Measurements from ENCODE around the gene MED16. TPM values are rescaled to one million over a fixed set of nuclear protein-coding genes. Genes with fewer than 3 reads are reported as not detected.
"Not testable (repeated sequence)": the region's sequence is repeated elsewhere in the genome, so short reads cannot be mapped to it uniquely, and the experiment has no call there.

MED16 gene
- total RNA-seq, 2 experiments from 2014 or later, result 61.3 to 68.1 TPM

DNA sequence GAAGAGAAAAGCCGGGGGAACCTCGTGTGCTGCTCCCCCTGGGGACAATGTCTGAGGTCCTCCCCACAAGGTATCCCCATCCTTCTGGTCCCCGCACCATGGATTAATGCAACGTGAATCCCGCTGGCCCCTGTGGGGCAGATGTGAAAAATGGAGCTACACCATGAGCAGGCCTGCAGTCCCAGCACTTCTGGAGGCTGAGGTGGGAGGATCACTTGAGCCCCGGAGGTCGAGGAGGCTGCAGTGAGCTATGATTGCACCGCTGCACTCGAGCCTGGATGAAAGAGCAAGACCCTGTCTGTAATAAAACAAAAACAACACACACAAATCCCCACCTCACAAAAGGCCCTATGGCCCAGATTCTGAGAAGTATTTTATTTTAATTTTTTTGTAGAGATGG, 34.7 kb downstream of the MED16 start:
- H3K9me3 Mint-ChIP-seq, result no peaks in the 10 kb centered on the region
- intact Hi-C loops (cut with micrococcal nuclease), result no loop called here
- no peak for DNase-seq
- H3K36me3 Mint-ChIP-seq (ENCODE audit: low read depth), result no peaks in the 10 kb centered on the region
- no peak overlapping the region for H3K4me3 Mint-ChIP-seq
- H3K27me3 Mint-ChIP-seq (ENCODE audit: low read depth), result peaks cover 3% of the 10 kb centered on the region
- CTCF ChIA-PET, result interaction anchor here (0.6 to 1.5 kb wide), 2 partner anchors 24 to 85 kb away, joined by 3 to 4 read pairs; no protein-coding TSS in a partner anchor
- H3K4me1 Mint-ChIP-seq (ENCODE audit: low read depth), result peaks cover 6% of the 10 kb centered on the region
- no peak overlapping the region for H3K27ac Mint-ChIP-seq

- no peak overlapping the region for H3K27ac Mint-ChIP-seq
- intact Hi-C loops (cut with micrococcal nuclease), result no loop called here
- H3K4me1 Mint-ChIP-seq (ENCODE audit: low read depth), result no peaks in the 10 kb centered on the region
These were observed 37.3 kb downstream of the MED16 start for GRCh38 chr19:855566-856120.

GRCh38 chr19:855142-855541, 37.8 kb downstream of the MED16 start:
- no peaks in the 10 kb centered on the region for H3K4me1 Mint-ChIP-seq (ENCODE audit: low read depth)
- H3K27ac Mint-ChIP-seq, result no peak overlapping the region
- intact Hi-C loops (cut with micrococcal nuclease), result no loop called here
- DNase-seq, result no peak
- H3K9me3 Mint-ChIP-seq, result no peaks in the 10 kb centered on the region
- H3K27me3 Mint-ChIP-seq (ENCODE audit: low read depth), result peaks cover 7% of the 10 kb centered on the region
- no peaks in the 10 kb centered on the region for H3K36me3 Mint-ChIP-seq (ENCODE audit: low read depth)
- CTCF ChIA-PET, result no interaction called here
- no peak overlapping the region for H3K4me3 Mint-ChIP-seq

More at GRCh38 chr19:855566-856120, 37.3 kb downstream of the MED16 start:
- CTCF ChIA-PET, result interaction anchor here (0.9 to 1.1 kb wide), 2 partner anchors 9 to 141 kb away, joined by 3 read pairs; no protein-coding TSS in a partner anchor
- H3K27me3 Mint-ChIP-seq (ENCODE audit: low read depth), result peaks cover 6% of the 10 kb centered on the region
- DNase-seq, result no peak
- H3K4me3 Mint-ChIP-seq, result no peak overlapping the region
- H3K9me3 Mint-ChIP-seq, result no peaks in the 10 kb centered on the region
- no peaks in the 10 kb centered on the region for H3K36me3 Mint-ChIP-seq (ENCODE audit: low read depth)

DNA sequence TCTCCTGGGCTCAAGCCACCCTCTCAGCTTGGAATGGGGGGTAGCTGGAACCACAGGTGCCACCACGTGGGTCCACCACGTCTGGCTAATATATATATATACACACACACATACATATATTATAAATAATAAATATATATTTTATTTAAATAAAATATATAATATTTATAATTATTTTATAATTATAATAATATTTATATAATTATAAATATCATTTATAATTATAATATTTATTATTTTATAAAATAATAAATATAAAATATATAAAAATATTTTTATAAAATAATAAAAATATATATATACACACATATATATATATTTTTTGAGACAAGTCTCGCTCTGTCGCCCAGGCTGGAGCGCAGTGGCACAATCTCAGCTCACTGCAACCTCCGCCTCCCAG, 38.4 kb downstream of the MED16 start:
- Mint-ChIP-seq H3K4me1 (ENCODE audit: low read depth) (no peaks in the 10 kb centered on the region), H3K27ac (no peak overlapping the region), H3K4me3 (no peak overlapping the region), H3K27me3 (ENCODE audit: low read depth) (peaks cover 13% of the 10 kb centered on the region), H3K9me3 (no peaks in the 10 kb centered on the region), H3K36me3 (ENCODE audit: low read depth) (no peaks in the 10 kb centered on the region)
- DNase-seq, result no peak
- CTCF ChIA-PET, result interaction anchor here (0.7 kb wide), 1 partner anchor 117 kb away, joined by 3 read pairs; no protein-coding TSS in a partner anchor
- intact Hi-C loops (cut with micrococcal nuclease), result no loop called here

GRCh38 chr19:853614-854220, 39.3 kb downstream of the MED16 start:
- H3K4me1 Mint-ChIP-seq (ENCODE audit: low read depth); H3K9me3 Mint-ChIP-seq; intact Hi-C loops (cut with micrococcal nuclease); H3K4me3 Mint-ChIP-seq; DNase-seq; H3K27ac Mint-ChIP-seq; CTCF ChIA-PET; H3K36me3 Mint-ChIP-seq (ENCODE audit: low read depth): not testable (repeated sequence)
- H3K27me3 Mint-ChIP-seq (ENCODE audit: low read depth), result peaks cover 16% of the 10 kb centered on the region

GRCh38 chr19:853014-853585, 39.9 kb downstream of the MED16 start:
- intact Hi-C loops (cut with micrococcal nuclease), result no loop called here
- Mint-ChIP-seq H3K36me3 (ENCODE audit: low read depth) (no peaks in the 10 kb centered on the region), H3K27ac (no peak overlapping the region), H3K4me3 (no peak overlapping the region), H3K4me1 (ENCODE audit: low read depth) (no peaks in the 10 kb centered on the region), H3K27me3 (ENCODE audit: low read depth) (peaks cover 21% of the 10 kb centered on the region), H3K9me3 (no peaks in the 10 kb centered on the region)
- no peak for DNase-seq
- CTCF ChIA-PET, result no interaction called here

- CTCF ChIA-PET, result no interaction called here
- Mint-ChIP-seq H3K4me1 (ENCODE audit: low read depth) (no peaks in the 10 kb centered on the region), H3K27me3 (ENCODE audit: low read depth) (peaks cover 24% of the 10 kb centered on the region), H3K36me3 (ENCODE audit: low read depth) (no peaks in the 10 kb centered on the region), H3K9me3 (no peaks in the 10 kb centered on the region), H3K4me3 (no peak within 1 kb of the TSS), H3K27ac (no peak within 1 kb of the TSS)
- DNase-seq, result no peak
- intact Hi-C loops (cut with micrococcal nuclease), result no loop called here
These were observed 40.6 kb downstream of the MED16 start, which contains the start of gene ELANE for GRCh38 chr19:852136-853013. Gene ELANE (plus strand): TSS chr19:852303. CDS start chr19:852329, 26 bp downstream.

- Mint-ChIP-seq H3K4me3 (no peak overlapping the region), H3K27me3 (ENCODE audit: low read depth) (peaks cover 34% of the 10 kb centered on the region), H3K9me3 (no peaks in the 10 kb centered on the region), H3K4me1 (ENCODE audit: low read depth) (no peaks in the 10 kb centered on the region), H3K27ac (no peak overlapping the region), H3K36me3 (ENCODE audit: low read depth) (no peaks in the 10 kb centered on the region)
- no peak for DNase-seq
- intact Hi-C loops (cut with micrococcal nuclease), result no loop called here
- CTCF ChIA-PET, result interaction anchor here (0.8 kb wide), 1 partner anchor 13 kb away, joined by 3 read pairs; no protein-coding TSS in a partner anchor
These were observed 42.0 kb downstream of the MED16 start for GRCh38 chr19:850979-851335.

DNA sequence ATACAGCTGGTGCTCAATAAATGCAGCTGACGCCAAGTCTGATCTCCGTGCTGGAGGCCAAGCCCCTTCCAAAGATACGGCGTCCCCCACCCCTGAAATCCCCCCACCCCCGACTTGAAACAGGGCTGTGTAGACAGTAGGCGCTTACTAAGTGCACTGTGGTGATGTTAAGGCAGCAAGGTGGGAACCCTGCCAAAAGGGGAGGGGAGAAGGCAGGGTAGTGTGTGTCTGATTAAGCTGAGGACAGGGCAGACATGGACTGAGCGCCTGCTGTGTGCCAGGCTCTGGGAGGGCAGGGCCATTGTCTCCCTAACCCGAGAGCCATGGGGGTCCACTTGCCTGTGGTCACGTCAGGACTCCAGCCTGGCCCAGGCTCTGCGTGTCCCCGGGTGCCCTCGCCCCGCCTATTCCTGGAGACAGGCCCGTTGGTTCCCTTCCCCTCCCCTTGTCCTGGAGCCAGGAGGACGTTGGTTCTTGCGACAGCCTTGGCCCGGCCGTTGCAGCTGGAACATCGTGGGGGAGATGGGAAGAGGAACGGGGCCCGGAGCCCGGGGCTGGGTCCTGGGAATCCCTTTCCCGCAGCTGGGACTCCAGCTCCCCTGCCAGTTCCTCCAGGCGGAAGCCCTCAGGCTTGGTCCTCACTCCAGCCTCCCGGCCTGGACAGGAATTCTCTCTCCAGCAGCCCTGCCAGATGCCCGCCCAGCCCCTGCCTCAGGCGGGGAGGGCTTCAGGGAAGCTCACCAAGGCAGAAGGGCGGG, 42.6 kb downstream of the MED16 start:
- Mint-ChIP-seq H3K27ac (no peak overlapping the region), H3K36me3 (ENCODE audit: low read depth) (no peaks in the 10 kb centered on the region), H3K4me1 (ENCODE audit: low read depth) (no peaks in the 10 kb centered on the region), H3K27me3 (ENCODE audit: low read depth) (peaks cover 38% of the 10 kb centered on the region), H3K4me3 (no peak overlapping the region), H3K9me3 (no peaks in the 10 kb centered on the region)
- intact Hi-C loops (cut with micrococcal nuclease), result no loop called here
- CTCF ChIA-PET, result interaction anchor here (0.8 kb wide), 1 partner anchor 13 kb away, joined by 3 read pairs; no protein-coding TSS in a partner anchor
- DNase-seq, result no peak

GRCh38 chr19:849195-849594, 43.8 kb downstream of the MED16 start:
- H3K9me3 Mint-ChIP-seq; H3K4me3 Mint-ChIP-seq; H3K27ac Mint-ChIP-seq; H3K4me1 Mint-ChIP-seq (ENCODE audit: low read depth); intact Hi-C loops (cut with micrococcal nuclease); H3K36me3 Mint-ChIP-seq (ENCODE audit: low read depth); DNase-seq: not testable (repeated sequence)
- peaks cover 47% of the 10 kb centered on the region for H3K27me3 Mint-ChIP-seq (ENCODE audit: low read depth)
- CTCF ChIA-PET, result interaction anchor here (0.6 to 0.8 kb wide), 3 partner anchors 10 to 262 kb away, joined by 3 to 6 read pairs (median 4); no protein-coding TSS in a partner anchor

- intact Hi-C loops (cut with micrococcal nuclease), result no loop called here
- H3K27ac Mint-ChIP-seq, result no peak overlapping the region
- no peak for DNase-seq
- no peaks in the 10 kb centered on the region for H3K36me3 Mint-ChIP-seq (ENCODE audit: low read depth)
- peaks cover 4% of the 10 kb centered on the region for H3K4me1 Mint-ChIP-seq (ENCODE audit: low read depth)
- no peak overlapping the region for H3K4me3 Mint-ChIP-seq
- CTCF ChIA-PET, result interaction anchor here (0.6 to 0.8 kb wide), 2 partner anchors 9 to 250 kb away, joined by 3 read pairs; no protein-coding TSS in a partner anchor
- no peaks in the 10 kb centered on the region for H3K9me3 Mint-ChIP-seq
- H3K27me3 Mint-ChIP-seq (ENCODE audit: low read depth), result peaks cover 50% of the 10 kb centered on the region
These were observed 44.5 kb downstream of the MED16 start for GRCh38 chr19:848386-848921.
